BE2C (cell line): ENCODE results near the gene ZNF496.
"Not testable (repeated sequence)": the region's sequence is repeated elsewhere in the genome, so short reads cannot be mapped to it uniquely, and the experiment has no call there.

Experiments
- DNase-seq: peaks from one replicate; pipeline ENCODE4 v3.0.0-alpha.2; 2020
- H3K27me3 ChIP-seq: fragments of 250-450 bp; sonication (Bioruptor Pico); 2 replicates; pipeline ENCODE4 v1.5.1; 2020; ENCODE audit warnings: mild to moderate bottlenecking
- H3K36me3 ChIP-seq: fragments of 250-450 bp; sonication (Bioruptor Pico); 2 replicates; pipeline ENCODE4 v1.5.1; 2020; ENCODE audit warnings: mild to moderate bottlenecking
- H3K4me1 ChIP-seq: fragments of 250-450 bp; sonication (Bioruptor Pico); 2 replicates; pipeline ENCODE4 v1.5.1; 2020
- H3K4me3 ChIP-seq: 2 replicates; pipeline ENCODE4 v1.5.1; 2011; ENCODE audit warnings: low read depth, low read length
- H3K9me3 ChIP-seq: fragments of 250-450 bp; sonication (Bioruptor Pico); 2 replicates; pipeline ENCODE4 v1.5.1; 2020
- CTCF ChIP-seq: IDR thresholded peaks from 2 replicates; pipeline ENCODE4 v1.5.1; 2012; ENCODE audit warnings: mild to moderate bottlenecking, low read depth, low read length

ZNF496 gene

GRCh38 chr1:247360116-247360898 is 28.6 kb upstream of the ZNF496 start:
- Histone ChIP-seq H3K4me3 (no peak overlapping the region), H3K27me3 (peaks cover 38% of the 10 kb centered on the region), H3K4me1 (no peaks in the 10 kb centered on the region), H3K36me3 (no peaks in the 10 kb centered on the region), H3K9me3 (no peaks in the 10 kb centered on the region)
- no peak for DNase-seq
- no peak for TF ChIP-seq CTCF

DNA sequence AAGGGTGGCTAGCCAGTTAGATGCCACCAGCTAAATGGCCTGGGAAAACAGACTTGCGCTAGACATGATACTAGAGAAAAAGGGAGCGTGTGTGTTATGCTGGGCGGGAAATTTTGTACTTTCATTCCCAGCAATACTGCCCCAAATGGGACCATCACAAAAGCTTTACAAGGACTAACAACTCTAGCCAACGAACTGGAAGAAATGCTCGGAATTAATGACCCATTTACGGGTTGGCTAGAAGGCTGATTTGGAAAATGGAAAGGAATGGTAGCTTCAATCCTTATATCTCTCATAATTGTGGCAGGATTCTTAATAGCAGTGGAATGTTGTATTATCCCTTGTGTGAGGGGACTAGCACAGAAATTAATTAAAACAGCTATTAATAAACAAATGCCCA is 27.9 kb upstream of the ZNF496 start:
- Histone ChIP-seq H3K9me3 (no peaks in the 10 kb centered on the region), H3K4me3 (no peak overlapping the region), H3K27me3 (peaks cover 39% of the 10 kb centered on the region), H3K36me3 (no peaks in the 10 kb centered on the region), H3K4me1 (no peaks in the 10 kb centered on the region)
- DNase-seq, result no peak
- no peak for TF ChIP-seq CTCF

DNA sequence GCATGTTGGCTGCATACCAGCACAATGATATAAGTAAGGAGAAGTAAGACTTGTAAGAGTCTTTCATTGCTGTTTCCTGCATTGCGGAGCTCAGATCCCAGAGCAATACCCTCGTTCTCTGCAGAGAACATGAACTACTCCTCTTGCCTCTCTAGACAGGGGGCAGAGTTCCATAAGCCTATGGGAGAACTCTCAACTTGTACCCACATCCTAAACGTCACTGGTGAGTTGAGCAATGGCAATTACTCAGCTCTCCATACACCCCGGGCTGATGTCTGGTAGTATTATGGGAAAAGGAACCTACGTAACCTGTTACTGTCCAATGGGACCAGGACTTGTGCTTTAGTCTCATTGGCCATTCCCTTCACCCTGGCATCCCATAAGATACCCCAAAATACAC is 27.3 kb upstream of the ZNF496 start:
- H3K4me1 ChIP-seq, result no peaks in the 10 kb centered on the region
- no peak for TF ChIP-seq CTCF
- H3K9me3 ChIP-seq, result no peaks in the 10 kb centered on the region
- H3K36me3 ChIP-seq, result no peaks in the 10 kb centered on the region
- H3K4me3 ChIP-seq, result no peak overlapping the region
- no peak for DNase-seq
- peaks cover 39% of the 10 kb centered on the region for H3K27me3 ChIP-seq

DNA sequence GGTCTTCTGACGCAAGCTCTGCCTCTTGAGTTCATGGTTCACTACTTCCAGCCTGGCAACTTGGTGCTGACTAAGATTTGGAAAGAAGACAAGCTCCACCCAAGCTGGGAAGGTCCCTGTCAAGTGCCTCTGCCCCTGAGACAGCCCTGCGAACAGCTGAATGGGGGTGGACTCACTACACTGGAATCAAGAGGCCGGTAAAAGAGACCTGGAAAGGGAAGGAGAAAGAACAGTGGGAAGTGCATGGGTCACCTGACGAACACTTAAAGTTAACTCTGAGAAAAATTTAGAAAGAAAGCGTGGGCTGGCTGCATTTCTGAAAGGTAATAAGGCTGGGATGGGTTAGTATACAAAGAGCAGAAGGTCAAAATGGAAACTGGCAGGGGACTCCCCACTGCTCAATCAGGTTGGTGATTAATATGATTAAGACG is 26.1 kb upstream of the ZNF496 start:
- H3K27me3 ChIP-seq, result peaks cover 39% of the 10 kb centered on the region
- H3K4me3 ChIP-seq, result no peak overlapping the region
- H3K4me1 ChIP-seq, result no peaks in the 10 kb centered on the region
- H3K36me3 ChIP-seq, result no peaks in the 10 kb centered on the region
- no peak for DNase-seq
- no peaks in the 10 kb centered on the region for H3K9me3 ChIP-seq
- TF ChIP-seq CTCF, result no peak

DNA sequence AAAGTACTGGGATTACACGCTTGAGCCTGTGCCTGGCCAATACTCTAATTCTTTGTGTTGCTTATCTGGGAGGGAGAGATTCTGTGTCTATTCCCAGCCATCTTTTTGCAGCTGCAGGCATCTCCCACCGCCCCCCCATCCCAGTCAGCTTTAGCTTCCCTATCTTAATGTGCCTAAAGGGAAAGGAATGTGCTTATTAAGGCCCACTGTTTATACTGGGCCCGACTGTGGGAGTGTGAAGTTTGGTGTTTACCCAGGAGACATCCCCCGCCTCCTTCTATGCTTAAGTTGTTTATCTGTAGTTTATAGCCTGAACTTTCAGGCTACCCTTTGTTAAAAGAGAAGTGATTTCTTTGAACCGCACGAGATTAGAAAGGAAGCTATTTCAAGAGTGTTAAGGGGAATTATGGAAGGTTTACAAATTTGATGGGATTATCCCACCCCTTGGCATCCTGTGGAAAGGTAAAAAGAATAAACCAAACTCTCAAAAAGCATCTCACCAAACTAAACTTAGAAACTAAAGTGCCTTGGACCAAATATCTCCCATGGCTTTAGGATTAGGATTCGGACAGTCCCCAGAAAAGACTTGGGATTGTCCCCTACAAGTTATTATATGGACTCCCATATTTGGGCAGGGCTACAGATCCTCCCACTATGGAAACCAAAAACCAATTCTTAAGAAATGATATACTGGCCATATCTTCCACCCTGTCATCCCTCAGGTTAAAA is 25.5 kb upstream of the ZNF496 start:
- H3K27me3 ChIP-seq, result peaks cover 39% of the 10 kb centered on the region
- no peak for TF ChIP-seq CTCF
- H3K4me3 ChIP-seq, result no peak overlapping the region
- DNase-seq, result no peak
- H3K9me3 ChIP-seq, result no peaks in the 10 kb centered on the region
- H3K36me3 ChIP-seq, result no peaks in the 10 kb centered on the region
- no peaks in the 10 kb centered on the region for H3K4me1 ChIP-seq

DNA sequence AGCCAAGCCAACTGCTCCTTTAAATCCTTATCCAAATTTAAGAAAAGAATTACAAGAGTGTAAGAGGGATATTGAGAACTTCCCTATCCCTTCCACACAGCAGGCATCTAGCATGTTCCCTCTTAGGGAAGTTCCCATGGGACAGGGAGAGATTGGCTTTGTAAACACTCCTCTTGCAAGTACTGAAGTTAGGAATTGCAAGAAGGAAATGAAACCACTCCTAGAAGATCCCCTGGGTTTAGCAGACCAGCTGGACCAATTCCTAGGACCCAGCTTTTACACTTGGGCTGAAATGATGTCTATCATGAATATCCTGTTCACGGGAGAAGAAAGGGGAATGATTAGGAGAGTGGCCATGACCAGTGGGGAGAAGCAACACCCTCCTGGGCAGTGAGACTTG is 23.5 kb upstream of the ZNF496 start:
- H3K36me3 ChIP-seq, H3K4me1 ChIP-seq, DNase-seq, H3K4me3 ChIP-seq, H3K9me3 ChIP-seq: not testable (repeated sequence)
- peaks cover 30% of the 10 kb centered on the region for H3K27me3 ChIP-seq
